ENCODE data around the gene TEX261.

The TEX261 gene

DNA sequence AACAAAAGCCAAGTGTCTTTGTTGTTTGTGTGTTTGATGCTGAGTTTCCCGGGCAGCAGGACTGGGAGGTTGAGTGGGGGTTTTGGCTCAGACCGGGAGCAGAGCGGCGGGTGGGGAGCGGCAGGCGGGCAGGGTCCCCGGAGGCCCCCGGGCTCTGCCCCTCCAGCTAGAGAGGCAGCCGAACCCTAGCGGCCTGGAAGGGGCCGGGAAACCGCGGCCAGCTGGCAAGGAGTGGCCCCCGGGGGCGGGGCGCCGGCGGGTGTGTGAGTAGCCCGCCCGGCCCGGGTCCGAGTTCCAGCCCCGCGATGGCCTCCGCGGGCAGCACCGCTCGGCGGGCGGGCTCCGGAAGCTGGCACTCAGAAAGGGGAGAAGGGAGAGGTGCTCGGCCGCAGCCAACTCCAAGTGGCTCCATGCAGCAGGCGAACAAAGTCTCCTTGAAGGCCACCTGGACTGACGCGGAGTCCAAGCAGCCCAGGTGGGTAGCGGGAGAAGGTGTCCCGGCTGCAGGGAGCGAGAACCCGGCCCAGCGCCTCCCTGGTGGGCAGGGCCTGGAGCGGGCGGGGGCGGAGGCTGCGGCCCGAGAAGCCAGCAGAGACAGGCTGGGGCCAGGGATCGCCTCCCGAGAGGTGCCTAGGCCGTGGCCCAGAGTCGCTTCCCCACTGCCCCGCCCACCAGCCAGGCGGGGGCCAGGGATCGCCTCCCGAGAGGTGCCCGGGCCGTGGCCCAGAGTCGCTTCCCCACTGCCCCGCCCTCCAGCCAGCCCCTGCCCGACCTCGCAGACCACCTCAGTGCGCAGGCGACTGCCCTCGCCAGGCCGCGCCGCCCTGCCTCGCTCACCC, 16.1 kb downstream of the TEX261 start, which contains the start of gene ANKRD53:
Gene ANKRD53, plus strand, starts transcription at position 290 of the 839 bp plus-strand sequence. Its CDS starts 16 bp downstream, at position 306.
- TF ChIP-seq, protein P1, sequence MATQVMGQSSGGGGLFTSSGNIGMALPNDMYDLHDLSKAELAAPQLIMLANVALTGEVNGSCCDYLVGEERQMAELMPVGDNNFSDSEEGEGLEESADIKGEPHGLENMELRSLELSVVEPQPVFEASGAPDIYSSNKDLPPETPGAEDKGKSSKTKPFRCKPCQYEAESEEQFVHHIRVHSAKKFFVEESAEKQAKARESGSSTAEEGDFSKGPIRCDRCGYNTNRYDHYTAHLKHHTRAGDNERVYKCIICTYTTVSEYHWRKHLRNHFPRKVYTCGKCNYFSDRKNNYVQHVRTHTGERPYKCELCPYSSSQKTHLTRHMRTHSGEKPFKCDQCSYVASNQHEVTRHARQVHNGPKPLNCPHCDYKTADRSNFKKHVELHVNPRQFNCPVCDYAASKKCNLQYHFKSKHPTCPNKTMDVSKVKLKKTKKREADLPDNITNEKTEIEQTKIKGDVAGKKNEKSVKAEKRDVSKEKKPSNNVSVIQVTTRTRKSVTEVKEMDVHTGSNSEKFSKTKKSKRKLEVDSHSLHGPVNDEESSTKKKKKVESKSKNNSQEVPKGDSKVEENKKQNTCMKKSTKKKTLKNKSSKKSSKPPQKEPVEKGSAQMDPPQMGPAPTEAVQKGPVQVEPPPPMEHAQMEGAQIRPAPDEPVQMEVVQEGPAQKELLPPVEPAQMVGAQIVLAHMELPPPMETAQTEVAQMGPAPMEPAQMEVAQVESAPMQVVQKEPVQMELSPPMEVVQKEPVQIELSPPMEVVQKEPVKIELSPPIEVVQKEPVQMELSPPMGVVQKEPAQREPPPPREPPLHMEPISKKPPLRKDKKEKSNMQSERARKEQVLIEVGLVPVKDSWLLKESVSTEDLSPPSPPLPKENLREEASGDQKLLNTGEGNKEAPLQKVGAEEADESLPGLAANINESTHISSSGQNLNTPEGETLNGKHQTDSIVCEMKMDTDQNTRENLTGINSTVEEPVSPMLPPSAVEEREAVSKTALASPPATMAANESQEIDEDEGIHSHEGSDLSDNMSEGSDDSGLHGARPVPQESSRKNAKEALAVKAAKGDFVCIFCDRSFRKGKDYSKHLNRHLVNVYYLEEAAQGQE (IDR thresholded peaks at IDR 0.05; ENCODE audit: insufficient read depth in 1 of 2, low read depth in 2 of 2, low read length in 2 of 2), result no peak
- no peak for TF ChIP-seq POLR2AphosphoS5 (IDR thresholded peaks at IDR 0.05; ENCODE audit: low read depth, low read length)
- TF ChIP-seq FOXP2 (optimal IDR thresholded peaks at IDR 0.05; ENCODE audit: borderline replicate concordance, extremely low read depth, extremely low read length, insufficient read depth), result no peak
- TF ChIP-seq SIN3A (IDR thresholded peaks at IDR 0.05; ENCODE audit: borderline replicate concordance, insufficient read depth, low read length), result no peak
- TF ChIP-seq TAF1 (IDR thresholded peaks at IDR 0.05; ENCODE audit: borderline replicate concordance, insufficient read depth, low read length), result no peak

DNA sequence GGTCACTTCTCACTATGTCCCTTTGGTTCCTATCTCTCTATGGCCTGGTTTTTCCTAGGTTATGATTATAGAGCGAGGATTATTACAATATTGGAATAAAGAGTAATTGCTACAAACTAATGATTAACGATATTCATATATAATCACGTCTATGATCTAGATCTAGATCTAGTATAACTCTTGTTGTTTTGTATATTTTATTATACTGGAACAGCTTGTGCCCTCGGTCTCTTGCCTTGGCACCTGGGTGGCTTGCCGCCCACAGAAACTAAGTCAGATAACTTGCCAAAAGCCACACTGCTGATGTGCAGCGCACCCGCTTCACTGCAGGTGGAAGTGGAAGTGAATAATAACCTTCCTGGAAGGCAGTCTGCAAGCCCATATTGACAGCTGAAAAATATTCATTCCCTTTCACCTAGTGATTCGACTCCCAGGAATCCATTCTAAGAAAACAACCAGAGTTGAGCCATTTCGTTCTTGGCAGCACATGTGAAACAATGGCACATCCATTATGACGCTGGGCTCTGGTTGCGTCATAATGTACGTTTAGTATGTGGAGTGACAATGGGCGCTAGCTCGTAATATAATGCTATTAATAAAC, 17.0 kb downstream of the TEX261 start:
- TF ChIP-seq SIN3A (IDR thresholded peaks at IDR 0.05; ENCODE audit: borderline replicate concordance, insufficient read depth, low read length), result no peak
- no peak for TF ChIP-seq POLR2AphosphoS5 (IDR thresholded peaks at IDR 0.05; ENCODE audit: low read depth, low read length)
- TF ChIP-seq, protein P1 (IDR thresholded peaks at IDR 0.05; ENCODE audit: insufficient read depth in 1 of 2, low read depth in 2 of 2, low read length in 2 of 2), result no peak
- no peak for TF ChIP-seq FOXP2 (optimal IDR thresholded peaks at IDR 0.05; ENCODE audit: borderline replicate concordance, extremely low read depth, extremely low read length, insufficient read depth)
- TF ChIP-seq TAF1 (IDR thresholded peaks at IDR 0.05; ENCODE audit: borderline replicate concordance, insufficient read depth, low read length), result no peak

DNA sequence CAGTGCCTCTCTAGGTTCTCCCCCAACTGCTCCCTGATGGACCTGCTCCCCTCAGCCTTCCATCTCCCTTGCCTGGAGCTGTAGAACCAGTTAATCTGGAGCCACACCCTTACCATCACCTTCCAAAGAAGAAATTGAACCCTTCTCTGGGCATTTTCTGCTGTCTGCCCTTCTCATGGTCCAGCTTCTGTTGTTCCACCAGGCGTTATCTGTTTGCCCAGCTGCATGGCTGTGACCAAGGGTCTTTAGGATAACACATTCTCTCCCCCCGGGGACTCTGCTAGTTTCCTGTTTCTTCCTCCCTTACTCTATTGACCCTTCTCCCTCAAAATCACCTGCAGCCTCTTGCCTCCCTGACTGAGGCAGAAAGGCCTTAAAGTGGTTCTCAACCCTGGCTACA, 19.4 kb downstream of the TEX261 start:
- TF ChIP-seq FOXP2 (optimal IDR thresholded peaks at IDR 0.05; ENCODE audit: borderline replicate concordance, extremely low read depth, extremely low read length, insufficient read depth) (no peak), TAF1 (IDR thresholded peaks at IDR 0.05; ENCODE audit: borderline replicate concordance, insufficient read depth, low read length) (no peak), POLR2AphosphoS5 (IDR thresholded peaks at IDR 0.05; ENCODE audit: low read depth, low read length) (no peak), SIN3A (IDR thresholded peaks at IDR 0.05; ENCODE audit: borderline replicate concordance, insufficient read depth, low read length) (no peak)
- TF ChIP-seq, protein P1 (IDR thresholded peaks at IDR 0.05; ENCODE audit: insufficient read depth in 1 of 2, low read depth in 2 of 2, low read length in 2 of 2), result no peak

DNA sequence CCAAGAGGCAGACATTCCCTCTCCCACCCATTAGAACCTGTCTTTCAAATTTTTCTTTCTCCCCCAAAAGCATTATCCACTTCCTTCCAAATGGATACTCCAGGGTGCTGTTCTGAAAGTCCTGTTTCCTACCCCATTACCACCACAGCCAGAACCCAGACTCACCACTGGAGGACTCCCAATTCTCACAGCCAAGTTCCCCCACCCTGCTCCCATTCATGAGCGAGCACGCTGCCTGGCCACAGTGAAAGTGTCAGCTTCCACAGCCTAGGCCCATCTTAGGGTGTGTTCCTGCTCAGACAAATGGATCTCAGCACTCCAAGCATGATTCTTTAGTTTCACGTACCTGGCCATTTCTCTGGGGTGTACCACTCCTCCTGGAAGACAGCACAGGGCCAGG, 20.1 kb downstream of the TEX261 start:
- no peak for TF ChIP-seq SIN3A (IDR thresholded peaks at IDR 0.05; ENCODE audit: borderline replicate concordance, insufficient read depth, low read length)

DNA sequence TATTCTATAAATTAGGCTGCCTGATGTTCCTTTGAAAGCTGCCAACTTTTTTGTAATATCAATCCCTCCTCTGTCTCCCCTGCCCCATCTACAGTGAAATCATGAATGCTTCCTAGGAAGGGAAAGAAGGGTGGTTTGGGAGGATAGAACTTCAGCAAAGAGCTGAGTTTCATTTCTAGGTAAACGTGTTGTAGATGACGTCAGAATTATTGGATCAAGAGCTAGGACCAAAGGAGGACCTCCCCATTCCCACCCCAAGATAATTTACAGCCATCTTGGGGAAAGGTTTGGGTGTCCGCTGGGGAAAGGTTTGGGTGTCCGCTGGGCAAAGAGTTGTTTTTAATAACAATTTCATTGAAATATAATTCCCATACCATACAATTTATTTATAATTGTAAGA, 27.5 kb downstream of the TEX261 start:
- TF ChIP-seq, protein P1 (IDR thresholded peaks at IDR 0.05; ENCODE audit: insufficient read depth in 1 of 2, low read depth in 2 of 2, low read length in 2 of 2), result no peak
- TF ChIP-seq POLR2AphosphoS5 (IDR thresholded peaks at IDR 0.05; ENCODE audit: low read depth, low read length) (no peak), SIN3A (IDR thresholded peaks at IDR 0.05; ENCODE audit: borderline replicate concordance, insufficient read depth, low read length) (no peak), TAF1 (IDR thresholded peaks at IDR 0.05; ENCODE audit: borderline replicate concordance, insufficient read depth, low read length) (no peak), FOXP2 (optimal IDR thresholded peaks at IDR 0.05; ENCODE audit: borderline replicate concordance, extremely low read depth, extremely low read length, insufficient read depth) (no peak)

Measured in PFSK-1 (cell line).